Osteocyte (in vitro differentiated cells): ENCODE data around the gene ESPL1. TPM values are rescaled to one million over a fixed set of nuclear protein-coding genes. Genes with fewer than 3 reads are reported as not detected.
A peak's percentile ranks its signal among the peaks of the same experiment; 100 is the strongest.

Experiments
- DNase-seq: peaks from one replicate; pipeline ENCODE4 v3.0.0; 2021; ENCODE audit warnings: mixed read lengths; ENCODE audit not compliant: unreplicated experiment; ENCODE audit errors: extremely low spot score
- H3K27ac Mint-ChIP-seq: one replicate; pipeline ENCODE4 v1.8.0; 2021; ENCODE audit warnings: mild to moderate bottlenecking, mixed read lengths; ENCODE audit not compliant: unreplicated experiment
- H3K27me3 Mint-ChIP-seq: one replicate; pipeline ENCODE4 v1.8.0; 2021; ENCODE audit warnings: mixed read lengths; ENCODE audit not compliant: unreplicated experiment
- H3K36me3 Mint-ChIP-seq: one replicate; pipeline ENCODE4 v1.8.0; 2021; ENCODE audit warnings: mixed read lengths; ENCODE audit not compliant: unreplicated experiment
- H3K4me1 Mint-ChIP-seq: one replicate; pipeline ENCODE4 v1.8.0; 2021; ENCODE audit warnings: mixed read lengths; ENCODE audit not compliant: unreplicated experiment
- H3K4me3 Mint-ChIP-seq: one replicate; pipeline ENCODE4 v1.8.0; 2021; ENCODE audit warnings: mild to moderate bottlenecking, moderate library complexity, mixed read lengths; ENCODE audit not compliant: unreplicated experiment
- H3K9me3 Mint-ChIP-seq: one replicate; pipeline ENCODE4 v1.8.0; 2021; ENCODE audit warnings: mixed read lengths; ENCODE audit not compliant: unreplicated experiment
- CTCF ChIP-seq: fragments of 200-600 bp; sonication (generic); IDR thresholded peaks from 2 replicates; pipeline ENCODE4 v1.5.0; 2021; ENCODE audit warnings: antibody characterized with exemption, mild to moderate bottlenecking, moderate library complexity
- total RNA-seq: library from RNA; stranded (reverse); gene quantifications from 2 replicates; pipeline ENCODE4 v1.2.1, GENCODE V29; 2021

ESPL1 gene
- total RNA-seq, 1 donor from 2014 or later: 7.6 TPM

GRCh38 chr12:53252349-53252916, 15.7 kb upstream of the ESPL1 start:
- no peaks in the 10 kb centered on the region for H3K9me3 Mint-ChIP-seq
- H3K4me1 Mint-ChIP-seq: peaks cover 28% of the 10 kb centered on the region
- DNase-seq: no peak
- H3K36me3 Mint-ChIP-seq: peaks cover 3% of the 10 kb centered on the region
- H3K27me3 Mint-ChIP-seq: no peaks in the 10 kb centered on the region
- peak overlapping the region; percentile 91 for H3K27ac Mint-ChIP-seq
- peak overlapping the region; percentile 94 for H3K4me3 Mint-ChIP-seq
- no peak for TF ChIP-seq CTCF

GRCh38 chr12:53253298-53253697, 14.8 kb upstream of the ESPL1 start:
- Mint-ChIP-seq H3K27ac (peak overlapping the region; percentile 91), H3K4me3 (peak overlapping the region; percentile 94), H3K27me3 (no peaks in the 10 kb centered on the region), H3K4me1 (peaks cover 28% of the 10 kb centered on the region), H3K36me3 (peaks cover 3% of the 10 kb centered on the region), H3K9me3 (no peaks in the 10 kb centered on the region)
- no peak for TF ChIP-seq CTCF
- no peak for DNase-seq

GRCh38 chr12:53254816-53255545, 13.1 kb upstream of the ESPL1 start:
- Mint-ChIP-seq H3K9me3 (no peaks in the 10 kb centered on the region), H3K27ac (no peak overlapping the region)

GRCh38 chr12:53255996-53256395, 12.1 kb upstream of the ESPL1 start:
- no peak for DNase-seq
- H3K27me3 Mint-ChIP-seq: no peaks in the 10 kb centered on the region
- H3K27ac Mint-ChIP-seq: no peak overlapping the region
- H3K4me3 Mint-ChIP-seq: no peak overlapping the region
- no peak for TF ChIP-seq CTCF
- peaks cover 3% of the 10 kb centered on the region for H3K36me3 Mint-ChIP-seq
- H3K9me3 Mint-ChIP-seq: no peaks in the 10 kb centered on the region
- peaks cover 25% of the 10 kb centered on the region for H3K4me1 Mint-ChIP-seq

More at GRCh38 chr12:53254816-53255545, 13.1 kb upstream of the ESPL1 start:
- TF ChIP-seq CTCF: no peak
- Mint-ChIP-seq H3K4me1 (peaks cover 28% of the 10 kb centered on the region), H3K4me3 (no peak overlapping the region), H3K27me3 (no peaks in the 10 kb centered on the region), H3K36me3 (peaks cover 3% of the 10 kb centered on the region)
- no peak for DNase-seq
